HCT116 (cell line): ENCODE data around the gene KCNIP4. TPM values are rescaled to one million over a fixed set of nuclear protein-coding genes. Genes with fewer than 3 reads are reported as not detected.

Experiments
- ATAC-seq: fragments of 200-7000 bp; cut with Tn5 transposase; 2 replicates; pipeline ENCODE4 v1.9.1; 2020; ENCODE audit warnings: mild to moderate bottlenecking, moderate library complexity
- BruUV-seq: library from RNA; stranded (reverse); fragments of 400-500 nt; replicated peaks from 2 replicates; lab custom pipeline; 2021; lab: Mats Ljungman, UMichigan
- CTCF ChIA-PET: fragments of 300-600 bp; sonication (Branson Sonifier 250); formaldehyde crosslinking; loops from one replicate; lab custom pipeline; 2021; ENCODE audit warnings: antibody characterized with exemption; lab: Charles Lee
- POLR2A ChIA-PET: fragments of 300-600, 350-600 bp; sonication (Branson Sonifier 250); formaldehyde crosslinking; loops from one replicate; lab custom pipeline; 2021; ENCODE audit warnings: antibody characterized with exemption; lab: Charles Lee
- RAD21 ChIA-PET, 2 experiments: fragments of 300-600 bp; sonication (Branson Sonifier 250); formaldehyde crosslinking; loops; one replicate each; lab custom pipeline; 2023; ENCODE audit warnings: low total read pairs in 2 of 2; ENCODE audit not compliant: uncharacterized antibody in 2 of 2, unreplicated experiment in 2 of 2, low non-redundant PET in 1 of 2; lab: Charles Lee
- DNase-seq: peaks from one replicate; pipeline ENCODE4 v3.0.0-alpha.2; 2010; ENCODE audit warnings: low read depth, low spot score
- H2AFZ ChIP-seq: fragments of 200-600 bp; shearing (Covaris generic), sonication (generic); 2 replicates; pipeline ENCODE4 v1.6.1; 2017; ENCODE audit warnings: low read depth, mixed run types, mixed read lengths, antibody characterized with exemption, low read length; ENCODE audit not compliant: poor library complexity, severe bottlenecking
- H3K27ac ChIP-seq: 2 replicates; pipeline ENCODE4 v1.5.1; 2012; ENCODE audit warnings: low read depth, low read length
- H3K27me3 ChIP-seq: fragments of 200-600 bp; sonication (generic); 2 replicates; pipeline ENCODE4 v1.6.1; 2016; ENCODE audit warnings: mixed run types, low read length, mixed read lengths; ENCODE audit not compliant: insufficient read depth
- H3K36me3 ChIP-seq, 2 experiments: fragments of 200-500 bp in 1 of 2; fragments of 200-600 bp in 1 of 2; sonication (Bioruptor generic) in 1 of 2; sonication (generic) in 1 of 2; 2 replicates each; pipeline versions ENCODE4 v1.5.1 to v1.6.1; 2014 to 2016; ENCODE audit warnings: low read length in 2 of 2, inconsistent platforms in 1 of 2, mixed read lengths in 1 of 2, mixed run types in 1 of 2; ENCODE audit not compliant: insufficient read depth in 2 of 2, control insufficient read depth in 1 of 2
- H3K4me1 ChIP-seq, 2 experiments: fragments of 200-600 bp in 1 of 2; sonication (generic) in 1 of 2; 2 replicates each; pipeline versions ENCODE4 v1.5.1 to v1.6.1; 2012 to 2017; ENCODE audit warnings: low read length in 2 of 2, inconsistent platforms in 1 of 2, mild to moderate bottlenecking in 1 of 2, mixed read lengths in 1 of 2, mixed run types in 1 of 2, moderate library complexity in 1 of 2; ENCODE audit not compliant: insufficient read depth in 2 of 2, control insufficient read depth in 1 of 2
- H3K4me2 ChIP-seq: fragments of 200-600 bp; sonication (generic); 2 replicates; pipeline ENCODE4 v1.6.1; 2017; ENCODE audit warnings: mixed run types, low read length, mixed read lengths
- H3K4me3 ChIP-seq, 2 experiments: fragments of 200-600 bp in 1 of 2; sonication (generic) in 1 of 2; replicated peaks in 1 of 2; 2 replicates each; pipeline ENCODE4 v1.5.1; 2011 to 2016; ENCODE audit warnings: low read length in 2 of 2, control low read depth in 1 of 2, low read depth in 1 of 2, mild to moderate bottlenecking in 1 of 2, mixed read lengths in 1 of 2, mixed run types in 1 of 2
- H3K79me2 ChIP-seq: fragments of 200-600 bp; sonication (generic); 2 replicates; pipeline ENCODE4 v1.6.1; 2017; ENCODE audit warnings: mild to moderate bottlenecking, mixed run types, low read length, moderate library complexity, mixed read lengths; ENCODE audit not compliant: insufficient read depth
- H3K9ac ChIP-seq: fragments of 200-600 bp; sonication (generic); 2 replicates; pipeline ENCODE4 v1.6.1; 2016; ENCODE audit warnings: low read length, mixed read lengths
- H3K9me2 ChIP-seq: fragments of 200-600 bp; sonication (generic), shearing (Covaris generic); 2 replicates; pipeline ENCODE4 v1.6.1; 2017; ENCODE audit warnings: mixed run types, mild to moderate bottlenecking, moderate library complexity; ENCODE audit not compliant: insufficient read depth
- H3K9me3 ChIP-seq, 2 experiments: fragments of 200-500 bp in 1 of 2; fragments of 200-600 bp in 1 of 2; sonication (Bioruptor generic) in 1 of 2; sonication (generic) in 1 of 2; 2 replicates each; pipeline ENCODE4 v1.6.1; 2014 to 2017; ENCODE audit warnings: low read length in 2 of 2, mixed read lengths in 2 of 2, inconsistent platforms in 1 of 2, low read depth in 1 of 2, mild to moderate bottlenecking in 1 of 2, mixed run types in 1 of 2, moderate library complexity in 1 of 2; ENCODE audit not compliant: control insufficient read depth in 1 of 2, insufficient read depth in 1 of 2
- H4K20me1 ChIP-seq: fragments of 200-600 bp; sonication (generic), shearing (Covaris generic); 2 replicates; pipeline ENCODE4 v1.6.1; 2017; ENCODE audit warnings: mixed run types, mild to moderate bottlenecking, moderate library complexity; ENCODE audit not compliant: insufficient read depth
- ATF3 ChIP-seq: IDR thresholded peaks from 2 replicates; pipeline ENCODE4 v1.6.1; 2012
- CBX3 ChIP-seq: IDR thresholded peaks from 2 replicates; pipeline ENCODE4 v1.6.1; 2012; ENCODE audit warnings: low read depth
- CTCF ChIP-seq, 3 experiments: fragments of 200-600 bp in 1 of 3; sonication (generic) in 1 of 3; IDR thresholded peaks in 2 of 3; conservative IDR thresholded peaks in 1 of 3; 2 replicates each; pipeline ENCODE4 v1.5.1; 2012 to 2017; ENCODE audit warnings: low read depth in 2 of 3, low read length in 2 of 3, antibody characterized with exemption in 1 of 3, borderline replicate concordance in 1 of 3, control low read depth in 1 of 3, mild to moderate bottlenecking in 1 of 3, mixed read lengths in 1 of 3, mixed run types in 1 of 3, moderate library complexity in 1 of 3; ENCODE audit not compliant: insufficient read depth in 1 of 3
- EGR1 ChIP-seq: IDR thresholded peaks from 2 replicates; pipeline ENCODE4 v1.6.1; 2012; ENCODE audit warnings: low read depth
- EZH2 ChIP-seq: fragments of 200-600 bp; sonication (generic); IDR thresholded peaks from 2 replicates; pipeline ENCODE4 v1.6.1; 2017; ENCODE audit warnings: antibody characterized with exemption, mixed run types
- EZH2phosphoT487 ChIP-seq: fragments of 200-600 bp; IDR thresholded peaks from 2 replicates; pipeline ENCODE4 v1.6.1; 2018; ENCODE audit warnings: antibody characterized with exemption, borderline replicate concordance
- FOSL1 ChIP-seq: IDR thresholded peaks from 2 replicates; pipeline ENCODE4 v1.6.1; 2012; ENCODE audit warnings: low read depth
- JUND ChIP-seq: IDR thresholded peaks from 2 replicates; pipeline ENCODE4 v1.6.1; 2012
- MAX ChIP-seq: IDR thresholded peaks from 2 replicates; pipeline ENCODE4 v1.6.1; 2012
- POLR2A ChIP-seq: IDR thresholded peaks from 2 replicates; pipeline ENCODE4 v1.7.0; 2011; ENCODE audit warnings: borderline replicate concordance; ENCODE audit not compliant: insufficient read depth, insufficient read length; ENCODE audit errors: extremely low read depth
- POLR2AphosphoS5 ChIP-seq: IDR thresholded peaks from 2 replicates; pipeline ENCODE4 v1.6.1; 2011; ENCODE audit warnings: mild to moderate bottlenecking, low read depth, low read length, moderate library complexity
- RAD21 ChIP-seq: IDR thresholded peaks from 2 replicates; pipeline ENCODE4 v1.6.1; 2012; ENCODE audit warnings: low read depth, mild to moderate bottlenecking
- REST ChIP-seq: IDR thresholded peaks from 2 replicates; pipeline ENCODE4 v1.6.1; 2012; ENCODE audit warnings: low read depth
- SP1 ChIP-seq: IDR thresholded peaks from 2 replicates; pipeline ENCODE4 v1.6.1; 2012; ENCODE audit warnings: low read depth
- SRF ChIP-seq: IDR thresholded peaks from 2 replicates; pipeline ENCODE4 v1.6.1; 2012; ENCODE audit warnings: low read depth
- TCF7L2 ChIP-seq: IDR thresholded peaks from 2 replicates; pipeline ENCODE4 v1.7.0; 2011; ENCODE audit warnings: borderline replicate concordance, inconsistent platforms; ENCODE audit not compliant: insufficient read depth, insufficient read length; ENCODE audit errors: extremely low read depth
- YY1 ChIP-seq: IDR thresholded peaks from 2 replicates; pipeline ENCODE4 v1.6.1; 2011; ENCODE audit warnings: low read length, low read depth, moderate library complexity, mild to moderate bottlenecking; ENCODE audit not compliant: insufficient replicate concordance; ENCODE audit errors: extremely low read depth
- ZFX ChIP-seq: fragments of 450-650 bp; IDR thresholded peaks from 2 replicates; pipeline ENCODE4 v1.6.1; 2017
- intact Hi-C: fragments of 100-400 bp; cut with micrococcal nuclease; formaldehyde crosslinking; loops from 2 replicates; pipeline ENCODE4 v1.10.0; 2022
- total RNA-seq: library from RNA; stranded (reverse); gene quantifications from one replicate; pipeline ENCODE4 v1.2.1, GENCODE V29; 2021; ENCODE audit not compliant: unreplicated experiment

Gene KCNIP4
- total RNA-seq, 1 experiment from 2014 or later = not detected

GRCh38 chr4:21034728-21035127, 913.8 kb downstream of the KCNIP4 start (continued):
- no peak for TF ChIP-seq CTCF (IDR thresholded peaks at IDR 0.05 in 2 of 3, conservative IDR thresholded peaks at IDR 0.05 in 1 of 3; ENCODE audit: borderline replicate concordance in 1 of 3, insufficient read depth in 1 of 3, low read depth in 2 of 3, low read length in 2 of 3)
- no peak for TF ChIP-seq EGR1
- no peak for TF ChIP-seq CBX3
- TF ChIP-seq POLR2A = no peak
- TF ChIP-seq YY1 = no peak

- Histone ChIP-seq H3K79me2 (no peaks in the 10 kb centered on the region), H3K27ac (no peak overlapping the region), H3K4me3 (no peak overlapping the region), H4K20me1 (no peaks in the 10 kb centered on the region), H3K9me3 (peaks cover 7 to 13% of the 10 kb centered on the region in 2 experiments; a peak in 2 of 4 replicates), H2AFZ (no peak overlapping the region), H3K4me1 (no peaks in the 10 kb centered on the region), H3K27me3 (no peaks in the 10 kb centered on the region), H3K4me2 (no peak overlapping the region), H3K9me2 (no peaks in the 10 kb centered on the region), H3K36me3 (no peaks in the 10 kb centered on the region), H3K9ac (no peak overlapping the region)
- intact Hi-C loops = no loop called here
- ATAC-seq (no peak), DNase-seq (no peak)
- BruUV-seq = no TSS peak
- RAD21 ChIA-PET = no interaction called here
- CTCF ChIA-PET = no interaction called here
- TF ChIP-seq ATF3 (no peak), POLR2AphosphoS5 (no peak), SP1 (no peak), MAX (no peak), ZFX (no peak), RAD21 (no peak), EZH2 (no peak), YY1 (no peak), JUND (no peak), REST (no peak), POLR2A (no peak), FOSL1 (no peak), SRF (no peak), TCF7L2 (no peak), EZH2phosphoT487 (no peak)
- POLR2A ChIA-PET = no interaction called here
Measured at GRCh38 chr4:21032089-21032645, 916.4 kb downstream of the KCNIP4 start.
